ENCODE data around the gene PYCARD.

PYCARD gene

GRCh38 chr16:31186176-31186575 is 16.4 kb downstream of the PYCARD start:
- no peaks in the 10 kb centered on the region for H3K9me3 ChIP-seq
- DNase-seq, result no peak
- intact Hi-C loops (cut with DNase I; ENCODE audit: low total_unique reads), result loop anchor here (10.0 kb wide), 1 partner anchor 319 kb away; the partner anchor contains the start of gene RUSF1
- no peak overlapping the region for H3K27ac ChIP-seq
- H3K4me3 ChIP-seq, result no peak overlapping the region
- TF ChIP-seq CTCF (IDR thresholded peaks at IDR 0.05), result no peak
- H3K36me3 ChIP-seq, result peaks cover 82 to 89% (median 89%) of the 10 kb centered on the region in 3 donors
- H3K27me3 ChIP-seq, result no peaks in the 10 kb centered on the region
- H3K4me1 ChIP-seq, result peaks cover 0 to 30% (median 28%) of the 10 kb centered on the region in 4 donors

- H3K4me1 ChIP-seq, result peaks cover 0 to 31% (median 30%) of the 10 kb centered on the region in 4 donors
- H3K36me3 ChIP-seq, result peaks cover 73 to 80% (median 80%) of the 10 kb centered on the region in 3 donors
- intact Hi-C loops (cut with DNase I; ENCODE audit: low total_unique reads), result loop anchor here (10.0 kb wide), 1 partner anchor 319 kb away; the partner anchor contains the start of gene RUSF1
- no peak overlapping the region for H3K4me3 ChIP-seq
- no peaks in the 10 kb centered on the region for H3K9me3 ChIP-seq
- no peak for DNase-seq
- no peak for TF ChIP-seq CTCF (IDR thresholded peaks at IDR 0.05)
- no peak overlapping the region for H3K27ac ChIP-seq
- no peaks in the 10 kb centered on the region for H3K27me3 ChIP-seq
Observed at GRCh38 chr16:31185339-31185738, 17.2 kb downstream of the PYCARD start.

GRCh38 chr16:31184888-31185287 is 17.7 kb downstream of the PYCARD start:
- H3K36me3 ChIP-seq, result peaks cover 69 to 76% (median 76%) of the 10 kb centered on the region in 3 donors

GRCh38 chr16:31183432-31184428 is 18.8 kb downstream of the PYCARD start:
- H3K4me3 ChIP-seq, result no peak overlapping the region
- H3K27ac ChIP-seq, result no peak overlapping the region
- no peaks in the 10 kb centered on the region for H3K9me3 ChIP-seq
- no peak for TF ChIP-seq CTCF (IDR thresholded peaks at IDR 0.05)
- no peak for DNase-seq
- H3K4me1 ChIP-seq, result peaks cover 0 to 37% (median 36%) of the 10 kb centered on the region in 4 donors
- intact Hi-C loops (cut with DNase I; ENCODE audit: low total_unique reads), result loop anchor here (10.0 kb wide), 1 partner anchor 321 kb away; the partner anchor contains the start of gene RUSF1
- peaks cover 57 to 64% (median 64%) of the 10 kb centered on the region in 3 donors for H3K36me3 ChIP-seq
- no peaks in the 10 kb centered on the region for H3K27me3 ChIP-seq

More at GRCh38 chr16:31184888-31185287, 17.7 kb downstream of the PYCARD start:
- Histone ChIP-seq H3K4me3 (no peak overlapping the region), H3K9me3 (no peaks in the 10 kb centered on the region), H3K4me1 (peaks cover 0 to 31% (median 30%) of the 10 kb centered on the region in 4 donors), H3K27ac (no peak overlapping the region), H3K27me3 (no peaks in the 10 kb centered on the region)
- TF ChIP-seq CTCF (IDR thresholded peaks at IDR 0.05), result no peak
- intact Hi-C loops (cut with DNase I; ENCODE audit: low total_unique reads), result loop anchor here (10.0 kb wide), 1 partner anchor 320 kb away; the partner anchor contains the start of gene RUSF1
- no peak for DNase-seq

GRCh38 chr16:31182391-31182790 is 20.2 kb downstream of the PYCARD start:
- Histone ChIP-seq H3K9me3 (no peaks in the 10 kb centered on the region), H3K36me3 (peaks cover 44 to 51% (median 51%) of the 10 kb centered on the region in 3 donors), H3K27me3 (no peaks in the 10 kb centered on the region), H3K27ac (peak overlapping the region in 1 of 2 donors; percentile 14), H3K4me1 (peaks cover 0 to 39% (median 37%) of the 10 kb centered on the region in 4 donors), H3K4me3 (peak overlapping the region; percentile 78 to 100)
- DNase-seq, result no peak
- intact Hi-C loops (cut with DNase I; ENCODE audit: low total_unique reads), result loop anchor here (10.0 kb wide), 1 partner anchor 322 kb away; the partner anchor contains the start of gene RUSF1
- no peak for TF ChIP-seq CTCF (IDR thresholded peaks at IDR 0.05)
